Activated naive CD8-positive, alpha-beta T cell treated with anti-CD3 and anti-CD28 coated beads, Interleukin-2, amount 50 U/mL, for 16 hours (primary cell): Measurements from ENCODE around the gene NCAM1.

Experiments used
- DNase-seq: peaks from one replicate; pipeline ENCODE4 v3.0.0-alpha.2; 2020; ENCODE audit warnings: low read depth, low spot score

NCAM1 gene

GRCh38 chr11:113199866-113200265, 238.6 kb downstream of the NCAM1 start:
- no peak for DNase-seq

- no peak for DNase-seq
These were observed 240.0 kb downstream of the NCAM1 start for GRCh38 chr11:113201054-113201818.

GRCh38 chr11:113202431-113202830, 241.2 kb downstream of the NCAM1 start:
- DNase-seq = no peak

- no peak for DNase-seq
These were observed 242.0 kb downstream of the NCAM1 start for GRCh38 chr11:113203141-113203753.

GRCh38 chr11:113204280-113204679, 243.1 kb downstream of the NCAM1 start:
- no peak for DNase-seq

- DNase-seq = no peak
These were observed 252.3 kb downstream of the NCAM1 start for GRCh38 chr11:113213549-113213948.

- DNase-seq = no peak
These were observed 261.0 kb downstream of the NCAM1 start for GRCh38 chr11:113222241-113222640.

- no peak for DNase-seq
These were observed 273.7 kb downstream of the NCAM1 start for GRCh38 chr11:113234888-113235287.

GRCh38 chr11:113237261-113237660, 276.0 kb downstream of the NCAM1 start:
- no peak for DNase-seq

GRCh38 chr11:113238721-113239120, 277.5 kb downstream of the NCAM1 start:
- DNase-seq = no peak

- no peak for DNase-seq
These were observed 279.2 kb downstream of the NCAM1 start for GRCh38 chr11:113240389-113240788.

- DNase-seq = no peak
These were observed 279.8 kb downstream of the NCAM1 start for GRCh38 chr11:113240790-113241635.

- no peak for DNase-seq
These were observed 280.4 kb downstream of the NCAM1 start for GRCh38 chr11:113241636-113242054.

GRCh38 chr11:113242060-113242459, 280.8 kb downstream of the NCAM1 start:
- no peak for DNase-seq

GRCh38 chr11:113242767-113243397, 281.7 kb downstream of the NCAM1 start:
- DNase-seq = no peak

- DNase-seq = no peak
These were observed 282.5 kb downstream of the NCAM1 start for GRCh38 chr11:113243696-113244095.

GRCh38 chr11:113245216-113245615, 284.0 kb downstream of the NCAM1 start:
- no peak for DNase-seq

- DNase-seq = no peak
These were observed 286.0 kb downstream of the NCAM1 start for GRCh38 chr11:113247221-113247620.

GRCh38 chr11:113247966-113248365, 286.7 kb downstream of the NCAM1 start:
- DNase-seq = no peak

- DNase-seq = no peak
These were observed 287.7 kb downstream of the NCAM1 start for GRCh38 chr11:113248702-113249490.

- no peak for DNase-seq
These were observed 288.2 kb downstream of the NCAM1 start for GRCh38 chr11:113249491-113249763.
